Smooth muscle cell (in vitro differentiated cells): ENCODE data around the gene DROSHA. TPM values are rescaled to one million over a fixed set of nuclear protein-coding genes. Genes with fewer than 3 reads are reported as not detected.

Source experiments
- DNase-seq: peaks from one replicate; lab custom pipeline; 2025; ENCODE audit not compliant: unreplicated experiment; lab: John Stamatoyannopoulos, UW
- H2AFZ ChIP-seq: fragments of 200-600 bp; sonication (generic); 2 replicates; pipeline ENCODE4 v1.6.0; 2016; ENCODE audit warnings: antibody characterized with exemption, low read depth, mild to moderate bottlenecking
- H3F3A ChIP-seq: fragments of 200-600 bp; sonication (generic); 2 replicates; pipeline ENCODE4 v1.6.0; 2017; ENCODE audit warnings: antibody characterized with exemption, low read depth
- H3K27ac ChIP-seq: fragments of 200-600 bp; sonication (generic); 2 replicates; pipeline ENCODE4 v1.5.1; 2016; ENCODE audit warnings: low read depth, mild to moderate bottlenecking
- H3K27me3 ChIP-seq: fragments of 200-600 bp; sonication (generic); 2 replicates; pipeline ENCODE4 v1.6.1; 2016; ENCODE audit warnings: low read depth, mild to moderate bottlenecking
- H3K36me3 ChIP-seq: fragments of 200-600 bp; sonication (generic); 2 replicates; pipeline ENCODE4 v1.5.1; 2016; ENCODE audit warnings: low read depth
- H3K4me1 ChIP-seq: fragments of 200-600 bp; sonication (generic); 2 replicates; pipeline ENCODE4 v1.5.1; 2016; ENCODE audit warnings: low read depth
- H3K4me2 ChIP-seq: fragments of 200-600 bp; sonication (generic); 2 replicates; pipeline ENCODE4 v1.6.0; 2016; ENCODE audit warnings: mild to moderate bottlenecking
- H3K4me3 ChIP-seq: fragments of 200-600 bp; sonication (generic); 2 replicates; pipeline ENCODE4 v1.5.1; 2016; ENCODE audit warnings: mild to moderate bottlenecking
- H3K79me2 ChIP-seq: fragments of 200-600 bp; sonication (generic); 2 replicates; pipeline ENCODE4 v1.6.0; 2016; ENCODE audit warnings: low read depth, mild to moderate bottlenecking
- H3K9ac ChIP-seq: fragments of 200-600 bp; sonication (generic); 2 replicates; pipeline ENCODE4 v1.6.0; 2016; ENCODE audit warnings: low read depth
- H3K9me3 ChIP-seq: fragments of 200-600 bp; sonication (generic); replicated peaks from 2 replicates; pipeline ENCODE4 v1.5.1; 2016; ENCODE audit warnings: low read depth
- H4K20me1 ChIP-seq: fragments of 200-600 bp; sonication (generic); 2 replicates; pipeline ENCODE4 v1.6.0; 2016; ENCODE audit warnings: low read depth
- WGBS: methylation state at CpG from one replicate; pipeline ENCODE4 v1.1.7; 2016; ENCODE audit warnings: low lambda C conversion rate; 5-methylcytosine and 5-hydroxymethylcytosine counted together
- polyA plus RNA-seq: library from polyadenylated mRNA; unstranded; fragments of >200 nt; fragmentation: Nextera tagmentation; extraction: Ambion mirVana; gene quantifications from 2 replicates; pipeline ENCODE4 v1.2.1, GENCODE V29; 2016
- total RNA-seq: library from RNA; depleted of rRNA; stranded (reverse); fragments of >200 nt; gene quantifications from 2 replicates; pipeline ENCODE4 v1.2.3, GENCODE V29; 2014
- TF ChIP-seq, protein P1 (sequence below): fragments of 200-600 bp; sonication (generic); IDR thresholded peaks from 2 replicates; pipeline ENCODE4 v1.5.1; 2017; ENCODE audit warnings: borderline replicate concordance, mild to moderate bottlenecking, antibody characterized with exemption; ENCODE audit not compliant: insufficient read depth, poor library complexity, severe bottlenecking

DROSHA gene
- total and polyA plus RNA-seq, 2 experiments from 2014 or later = 35.3 to 50.5 TPM

- Histone ChIP-seq H3K36me3 (no peaks in the 10 kb centered on the region), H3K27ac (no peak overlapping the region), H2AFZ (no peak overlapping the region), H3K79me2 (no peaks in the 10 kb centered on the region), H3K4me3 (no peak overlapping the region), H3K27me3 (no peaks in the 10 kb centered on the region), H3K4me2 (no peak overlapping the region), H3K9me3 (no peaks in the 10 kb centered on the region), H4K20me1 (no peaks in the 10 kb centered on the region), H3K4me1 (no peaks in the 10 kb centered on the region), H3F3A (no peaks in the 10 kb centered on the region), H3K9ac (no peak overlapping the region)
- no peak for DNase-seq
- TF ChIP-seq, protein P1, sequence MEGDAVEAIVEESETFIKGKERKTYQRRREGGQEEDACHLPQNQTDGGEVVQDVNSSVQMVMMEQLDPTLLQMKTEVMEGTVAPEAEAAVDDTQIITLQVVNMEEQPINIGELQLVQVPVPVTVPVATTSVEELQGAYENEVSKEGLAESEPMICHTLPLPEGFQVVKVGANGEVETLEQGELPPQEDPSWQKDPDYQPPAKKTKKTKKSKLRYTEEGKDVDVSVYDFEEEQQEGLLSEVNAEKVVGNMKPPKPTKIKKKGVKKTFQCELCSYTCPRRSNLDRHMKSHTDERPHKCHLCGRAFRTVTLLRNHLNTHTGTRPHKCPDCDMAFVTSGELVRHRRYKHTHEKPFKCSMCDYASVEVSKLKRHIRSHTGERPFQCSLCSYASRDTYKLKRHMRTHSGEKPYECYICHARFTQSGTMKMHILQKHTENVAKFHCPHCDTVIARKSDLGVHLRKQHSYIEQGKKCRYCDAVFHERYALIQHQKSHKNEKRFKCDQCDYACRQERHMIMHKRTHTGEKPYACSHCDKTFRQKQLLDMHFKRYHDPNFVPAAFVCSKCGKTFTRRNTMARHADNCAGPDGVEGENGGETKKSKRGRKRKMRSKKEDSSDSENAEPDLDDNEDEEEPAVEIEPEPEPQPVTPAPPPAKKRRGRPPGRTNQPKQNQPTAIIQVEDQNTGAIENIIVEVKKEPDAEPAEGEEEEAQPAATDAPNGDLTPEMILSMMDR = no peak
- 74% methylated on average over 4 of the region's 4 CpGs for WGBS
These were observed 31.3 kb upstream of the DROSHA start for GRCh38 chr5:31563216-31563615.

DNA sequence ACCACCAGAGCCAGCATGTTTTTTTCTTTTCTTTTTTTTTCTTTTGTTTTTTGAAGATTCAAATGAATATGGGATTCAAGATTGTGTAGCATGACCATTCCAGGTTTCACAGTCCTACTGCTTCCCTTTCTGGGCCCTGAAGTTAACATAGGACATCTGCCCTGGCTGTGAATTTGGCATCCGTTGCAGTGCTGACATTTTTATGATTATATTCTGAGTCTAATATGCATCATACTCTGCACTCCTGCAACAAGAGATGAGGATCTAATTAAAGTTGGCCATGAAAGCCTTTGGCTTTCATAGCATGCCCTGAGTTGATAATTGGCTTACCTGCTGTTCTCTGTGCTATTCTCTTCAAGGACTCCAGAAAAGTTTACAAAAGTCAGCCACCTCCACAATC is 30.1 kb upstream of the DROSHA start:
- H3K27ac ChIP-seq = no peak overlapping the region
- H3K4me3 ChIP-seq = no peak overlapping the region
- TF ChIP-seq, protein P1 = no peak
- no peak overlapping the region for H3K4me2 ChIP-seq
- H3K9ac ChIP-seq = no peak overlapping the region
- H3F3A ChIP-seq = no peaks in the 10 kb centered on the region
- no peak for DNase-seq
- no peaks in the 10 kb centered on the region for H3K36me3 ChIP-seq
- H3K79me2 ChIP-seq = no peaks in the 10 kb centered on the region
- H2AFZ ChIP-seq = no peak overlapping the region
- H4K20me1 ChIP-seq = no peaks in the 10 kb centered on the region
- no peaks in the 10 kb centered on the region for H3K9me3 ChIP-seq
- H3K4me1 ChIP-seq = no peaks in the 10 kb centered on the region
- 96% methylated on average over 1 of the region's 1 CpG for WGBS
- H3K27me3 ChIP-seq = no peaks in the 10 kb centered on the region

DNA sequence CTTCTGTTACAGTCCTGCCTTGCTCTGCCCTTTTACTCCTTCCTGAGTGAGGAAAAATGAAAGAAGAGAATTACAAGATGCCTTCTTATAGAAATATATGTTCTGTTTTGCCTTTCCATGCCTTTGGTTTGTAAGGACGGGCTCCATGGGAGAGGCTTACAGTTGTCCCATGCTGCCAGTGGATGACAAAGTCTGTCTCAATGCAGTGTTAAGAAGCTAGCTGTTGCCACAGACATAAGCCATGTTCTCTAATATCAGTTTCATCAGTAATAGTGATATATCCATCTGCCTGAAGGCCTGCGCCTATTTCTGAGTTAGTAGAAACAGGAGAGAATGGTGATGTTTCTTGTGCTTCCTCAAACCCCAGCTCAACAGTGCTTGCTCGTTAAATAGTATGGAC is 28.0 kb upstream of the DROSHA start:
- Histone ChIP-seq H3K27me3 (no peaks in the 10 kb centered on the region), H3K9ac (no peak overlapping the region), H3K36me3 (peaks cover 3% of the 10 kb centered on the region), H3F3A (no peaks in the 10 kb centered on the region), H3K9me3 (no peaks in the 10 kb centered on the region), H2AFZ (no peak overlapping the region), H3K4me2 (no peak overlapping the region), H3K27ac (no peak overlapping the region), H3K79me2 (no peaks in the 10 kb centered on the region), H3K4me3 (no peak overlapping the region), H4K20me1 (no peaks in the 10 kb centered on the region), H3K4me1 (no peaks in the 10 kb centered on the region)
- TF ChIP-seq, protein P1 = no peak
- 97% methylated on average over 3 of the region's 3 CpGs for WGBS
- no peak for DNase-seq

DNA sequence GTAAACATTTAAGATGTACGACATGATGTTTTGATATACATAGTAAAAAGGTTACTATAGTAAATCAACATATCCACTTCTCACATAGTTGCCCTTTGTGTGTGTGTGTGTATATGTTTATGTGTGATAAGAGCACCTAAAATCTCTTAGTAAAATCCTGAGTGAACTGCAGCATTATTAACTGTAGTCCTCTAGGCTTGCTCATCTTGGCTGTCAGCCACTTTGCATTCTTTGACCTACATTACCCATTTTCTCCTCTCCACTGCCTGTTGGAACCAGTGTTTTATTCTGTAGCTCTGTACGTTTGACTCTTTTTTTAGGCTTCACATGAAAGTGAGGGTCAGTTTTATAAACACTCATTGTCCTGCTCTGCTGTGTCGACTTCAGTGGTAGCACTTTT is 24.6 kb upstream of the DROSHA start:
- TF ChIP-seq, protein P1 = no peak
- no peak for DNase-seq
- no peaks in the 10 kb centered on the region for H3K79me2 ChIP-seq

More for the DNA sequence above, 24.6 kb upstream of the DROSHA start:
- no peaks in the 10 kb centered on the region for H4K20me1 ChIP-seq
- H3K27ac ChIP-seq = no peak overlapping the region
- H2AFZ ChIP-seq = no peak overlapping the region
- no peaks in the 10 kb centered on the region for H3F3A ChIP-seq
- no peak overlapping the region for H3K9ac ChIP-seq
- no peak overlapping the region for H3K4me2 ChIP-seq
- H3K27me3 ChIP-seq = no peaks in the 10 kb centered on the region
- WGBS = 97% methylated on average over 3 of the region's 3 CpGs
- peaks cover 13% of the 10 kb centered on the region for H3K36me3 ChIP-seq
- no peaks in the 10 kb centered on the region for H3K4me1 ChIP-seq
- H3K9me3 ChIP-seq = no peaks in the 10 kb centered on the region
- H3K4me3 ChIP-seq = no peak overlapping the region
